H1 (cell line): ENCODE measurements around the gene NTMT1. TPM values are rescaled to one million over a fixed set of nuclear protein-coding genes. Genes with fewer than 3 reads are reported as not detected.
A peak's percentile ranks its signal among the peaks of the same experiment; 100 is the strongest.

Source experiments
- CTCF ChIA-PET: fragments of 300-600 bp; sonication (Branson Sonifier 250); formaldehyde crosslinking; loops from one replicate; lab custom pipeline; 2021; ENCODE audit not compliant: partially characterized antibody; lab: Charles Lee
- POLR2A ChIA-PET: fragments of 300-600 bp; sonication (Branson Sonifier 250); formaldehyde crosslinking; loops from one replicate; lab custom pipeline; 2021; ENCODE audit warnings: inconsistent platforms; ENCODE audit not compliant: partially characterized antibody; lab: Charles Lee
- DNase-seq, 2 experiments: peaks; one replicate each; pipeline versions ENCODE4 v3.0.0 to v3.0.0-alpha.2; 2010 to 2022; ENCODE audit warnings: low spot score in 2 of 2, low read depth in 1 of 2, mixed read lengths in 1 of 2
- FAIRE-seq: peaks from 2 replicates; lab custom pipeline; 2011; peaks lifted over from hg19 to GRCh38; lab: Jason Lieb, UNC
- H2AFZ ChIP-seq: 2 replicates; pipeline ENCODE4 v1.8.1; 2012; ENCODE audit warnings: low read length, inconsistent platforms
- H2AK5ac ChIP-seq: 2 replicates; pipeline ENCODE4 v1.6.1; 2013; ENCODE audit warnings: low read depth, low read length
- H2BK120ac ChIP-seq: replicated peaks from 2 replicates; pipeline ENCODE3; 2013; ENCODE audit warnings: low read depth, low read length, inconsistent platforms
- H2BK12ac ChIP-seq: 2 replicates; pipeline ENCODE4 v1.6.1; 2013; ENCODE audit warnings: low read depth, low read length
- H2BK15ac ChIP-seq: 2 replicates; pipeline ENCODE4 v1.6.1; 2013; ENCODE audit warnings: low read length
- H2BK20ac ChIP-seq: 2 replicates; pipeline ENCODE4 v1.6.1; 2013; ENCODE audit warnings: low read length
- H2BK5ac ChIP-seq: 2 replicates; pipeline ENCODE4 v1.6.1; 2013; ENCODE audit warnings: low read depth, low read length
- H3K14ac ChIP-seq: 2 replicates; pipeline ENCODE4 v1.6.1; 2013; ENCODE audit warnings: inconsistent platforms; ENCODE audit not compliant: insufficient read length
- H3K18ac ChIP-seq: 2 replicates; pipeline ENCODE4 v1.6.1; 2013; ENCODE audit warnings: low read length; ENCODE audit errors: extremely low read depth
- H3K23ac ChIP-seq: 2 replicates; pipeline ENCODE4 v1.6.1; 2013; ENCODE audit warnings: inconsistent platforms; ENCODE audit not compliant: insufficient read length
- H3K23me2 ChIP-seq: 2 replicates; pipeline ENCODE4 v1.6.1; 2013; ENCODE audit warnings: low read depth, low read length
- H3K27ac ChIP-seq: 2 replicates; pipeline ENCODE4 v1.6.1; 2011; ENCODE audit warnings: low read depth, low read length, inconsistent platforms
- H3K27me3 ChIP-seq, 4 experiments: replicated peaks in 1 of 4; 1 replicate in 1 of 4; 2 replicates in 3 of 4; pipeline versions ENCODE4 v1.6.1 to v1.8.1; 2011 to 2013; ENCODE audit warnings: low read length in 3 of 4, mild to moderate bottlenecking in 3 of 4, inconsistent platforms in 2 of 4, mixed read lengths in 2 of 4, moderate library complexity in 1 of 4; ENCODE audit not compliant: control insufficient read depth in 3 of 4, insufficient read depth in 3 of 4; ENCODE audit errors: extremely low read depth in 1 of 4
- H3K36me3 ChIP-seq, 4 experiments: 2 replicates each; pipeline versions ENCODE4 v1.6.1 to v1.8.1; 2011 to 2013; ENCODE audit warnings: mild to moderate bottlenecking in 4 of 4, low read length in 3 of 4, moderate library complexity in 2 of 4, control low read depth in 1 of 4, inconsistent platforms in 1 of 4; ENCODE audit not compliant: insufficient read depth in 4 of 4, control insufficient read depth in 2 of 4
- H3K4ac ChIP-seq: replicated peaks from 2 replicates; pipeline ENCODE3; 2013; ENCODE audit warnings: low read length, low read depth, mixed read lengths, inconsistent platforms; ENCODE audit not compliant: insufficient read length
- H3K4me1 ChIP-seq, 4 experiments: replicated peaks in 1 of 4; 1 replicate in 1 of 4; 2 replicates in 3 of 4; pipeline versions ENCODE4 v1.6.1 to v1.8.1; 2011 to 2013; ENCODE audit warnings: low read length in 3 of 4, inconsistent platforms in 2 of 4, mixed read lengths in 1 of 4; ENCODE audit not compliant: insufficient read depth in 4 of 4, control insufficient read depth in 3 of 4
- H3K4me2 ChIP-seq, 2 experiments: 2 replicates each; pipeline versions ENCODE4 v1.6.1 to v1.8.1; 2011 to 2013; ENCODE audit warnings: low read depth in 2 of 2, low read length in 2 of 2, control low read depth in 1 of 2, inconsistent platforms in 1 of 2, mild to moderate bottlenecking in 1 of 2; ENCODE audit not compliant: insufficient read depth in 1 of 2
- H3K4me3 ChIP-seq, 4 experiments: fragments of 200-600, 300-600 bp in 1 of 4; sonication (generic), shearing (Covaris generic), sonication (Bioruptor Twin) in 1 of 4; 2 replicates each; pipeline versions ENCODE4 v1.5.1 to v1.8.1; 2011 to 2016; ENCODE audit warnings: low read length in 4 of 4, low read depth in 3 of 4, control low read depth in 2 of 4, inconsistent platforms in 2 of 4, mild to moderate bottlenecking in 2 of 4, mixed read lengths in 1 of 4, moderate library complexity in 1 of 4; ENCODE audit not compliant: insufficient read depth in 2 of 4; ENCODE audit errors: extremely low read depth in 1 of 4
- H3K56ac ChIP-seq: replicated peaks from 2 replicates; pipeline ENCODE3; 2013; ENCODE audit warnings: low read depth, mild to moderate bottlenecking, mixed read lengths, low read length, inconsistent platforms; ENCODE audit not compliant: insufficient read length
- H3K79me1 ChIP-seq: 2 replicates; pipeline ENCODE4 v1.6.1; 2013; ENCODE audit warnings: low read depth, low read length, control low read depth
- H3K79me2 ChIP-seq, 2 experiments: 2 replicates each; pipeline versions ENCODE4 v1.6.1 to v1.8.1; 2012 to 2013; ENCODE audit warnings: low read length in 2 of 2, mild to moderate bottlenecking in 2 of 2, inconsistent platforms in 1 of 2; ENCODE audit not compliant: insufficient read depth in 2 of 2, control insufficient read depth in 1 of 2
- H3K9ac ChIP-seq, 4 experiments: replicated peaks in 1 of 4; 1 replicate in 1 of 4; 2 replicates in 3 of 4; pipeline versions ENCODE4 v1.6.1 to v1.8.1; 2011 to 2013; ENCODE audit warnings: low read depth in 3 of 4, low read length in 3 of 4, control low read depth in 2 of 4, mild to moderate bottlenecking in 2 of 4, moderate library complexity in 2 of 4, inconsistent platforms in 1 of 4; ENCODE audit errors: extremely low read depth in 1 of 4
- H3K9me3 ChIP-seq, 2 experiments: 2 replicates each; pipeline versions ENCODE4 v1.6.1 to v1.8.1; 2012 to 2013; ENCODE audit warnings: mild to moderate bottlenecking in 2 of 2, moderate library complexity in 2 of 2, control low read depth in 1 of 2, inconsistent platforms in 1 of 2, low read depth in 1 of 2, low read length in 1 of 2, mixed read lengths in 1 of 2; ENCODE audit not compliant: insufficient read depth in 2 of 2
- H4K20me1 ChIP-seq, 2 experiments: replicated peaks in 1 of 2; 2 replicates each; pipeline versions ENCODE3 to v1.8.1; 2011 to 2013; ENCODE audit warnings: inconsistent platforms in 2 of 2, low read length in 2 of 2, mild to moderate bottlenecking in 1 of 2; ENCODE audit not compliant: insufficient read depth in 2 of 2, control insufficient read depth in 1 of 2
- H4K5ac ChIP-seq: 2 replicates; pipeline ENCODE4 v1.6.1; 2013; ENCODE audit warnings: low read length, low read depth, mixed read lengths, inconsistent platforms; ENCODE audit not compliant: insufficient read length
- H4K8ac ChIP-seq: 2 replicates; pipeline ENCODE4 v1.8.0; 2013; ENCODE audit warnings: mild to moderate bottlenecking, moderate library complexity, low read length, inconsistent platforms; ENCODE audit not compliant: insufficient read depth; ENCODE audit errors: extremely low read depth
- H4K91ac ChIP-seq: replicated peaks from 2 replicates; pipeline ENCODE3; 2013; ENCODE audit warnings: low read length, mixed read lengths, inconsistent platforms; ENCODE audit not compliant: insufficient read length
- ASH2L ChIP-seq: fragments of 200-600, 300-600 bp; sonication (generic); IDR thresholded peaks from one replicate; pipeline ENCODE4 v1.7.1; 2017; ENCODE audit warnings: low read length
- BACH1 ChIP-seq: IDR thresholded peaks from 2 replicates; pipeline ENCODE4 v1.6.1; 2012; ENCODE audit warnings: low read length, improper control_type of control experiment
- CREB1 ChIP-seq: IDR thresholded peaks from 2 replicates; pipeline ENCODE4 v1.6.1; 2012; ENCODE audit warnings: inconsistent platforms
- CTBP2 ChIP-seq: IDR thresholded peaks from 2 replicates; pipeline ENCODE4 v1.7.0; 2011; ENCODE audit warnings: borderline replicate concordance, mild to moderate bottlenecking, moderate library complexity, mixed read lengths, low read length; ENCODE audit not compliant: insufficient read depth, insufficient read length
- FOSL1 ChIP-seq: IDR thresholded peaks from 2 replicates; pipeline ENCODE4 v1.6.1; 2011; ENCODE audit warnings: mild to moderate bottlenecking, low read depth, low read length, moderate library complexity; ENCODE audit not compliant: insufficient read depth
- KDM4A ChIP-seq: IDR thresholded peaks from one replicate; pipeline ENCODE4 v1.7.1; 2012; ENCODE audit warnings: low read depth, mild to moderate bottlenecking, moderate library complexity, low read length, inconsistent platforms; ENCODE audit not compliant: severe bottlenecking
- POU5F1 ChIP-seq: IDR thresholded peaks from 2 replicates; pipeline ENCODE4 v1.6.1; 2011; ENCODE audit warnings: low read depth, mild to moderate bottlenecking, low read length, moderate library complexity
- RBBP5 ChIP-seq: IDR thresholded peaks from 2 replicates; pipeline ENCODE4 v1.7.1; 2012; ENCODE audit warnings: low read depth, mild to moderate bottlenecking, inconsistent platforms, low read length, moderate library complexity, borderline replicate concordance
- SP4 ChIP-seq: IDR thresholded peaks from 2 replicates; pipeline ENCODE4 v1.6.1; 2012; ENCODE audit warnings: low read length, inconsistent platforms
- TBP ChIP-seq: IDR thresholded peaks from 2 replicates; pipeline ENCODE4 v1.6.1; 2011; ENCODE audit warnings: low read depth, low read length, improper control_type of control experiment
- WGBS, 2 experiments: shearing (Covaris generic) in 1 of 2; methylation state at CpG; one replicate each; pipeline versions ENCODE4 v1.1.6 to v1.1.7; 2013 to 2015; ENCODE audit warnings: low lambda C conversion rate in 2 of 2, mixed read lengths in 2 of 2, inconsistent platforms in 1 of 2, low coverage in 1 of 2, missing lambda C conversion rate in 1 of 2; ENCODE audit not compliant: insufficient replicate concordance in 2 of 2, insufficient coverage in 1 of 2, insufficient read length in 1 of 2; ENCODE audit errors: extremely low coverage in 1 of 2, missing lambda C conversion rate in 1 of 2; 5-methylcytosine and 5-hydroxymethylcytosine counted together
- polyA plus RNA-seq, 7 experiments: library from polyadenylated mRNA; depleted of rRNA in 3 of 7; stranded (reverse) in 5 of 7; unstranded in 2 of 7; fragments of >200 nt in 5 of 7; fragments of 200-250 nt in 2 of 7; gene quantifications; 1 replicate in 5 of 7; 2 replicates in 1 of 7; 4 replicates in 1 of 7; pipeline versions ENCODE4 v1.2.1 to v1.2.3, GENCODE V29; 2011 to 2013; ENCODE audit warnings: missing spikeins in 2 of 7, mixed read lengths in 2 of 7
- total RNA-seq: library from RNA; stranded (reverse); fragmentation: NEBNext Ultra II Directional; extraction: Animal tissue kit (Norgen Biotek cat#: 25700); gene quantifications from 2 replicates; pipeline ENCODE4 v1.2.1, GENCODE V29; 2021

Gene NTMT1
- total and polyA plus RNA-seq, 2 of the 8 experiments (the other 6 are each of a cell fraction or from before 2014, with no cell fraction given) = 66.8 to 70.2 TPM

DNA sequence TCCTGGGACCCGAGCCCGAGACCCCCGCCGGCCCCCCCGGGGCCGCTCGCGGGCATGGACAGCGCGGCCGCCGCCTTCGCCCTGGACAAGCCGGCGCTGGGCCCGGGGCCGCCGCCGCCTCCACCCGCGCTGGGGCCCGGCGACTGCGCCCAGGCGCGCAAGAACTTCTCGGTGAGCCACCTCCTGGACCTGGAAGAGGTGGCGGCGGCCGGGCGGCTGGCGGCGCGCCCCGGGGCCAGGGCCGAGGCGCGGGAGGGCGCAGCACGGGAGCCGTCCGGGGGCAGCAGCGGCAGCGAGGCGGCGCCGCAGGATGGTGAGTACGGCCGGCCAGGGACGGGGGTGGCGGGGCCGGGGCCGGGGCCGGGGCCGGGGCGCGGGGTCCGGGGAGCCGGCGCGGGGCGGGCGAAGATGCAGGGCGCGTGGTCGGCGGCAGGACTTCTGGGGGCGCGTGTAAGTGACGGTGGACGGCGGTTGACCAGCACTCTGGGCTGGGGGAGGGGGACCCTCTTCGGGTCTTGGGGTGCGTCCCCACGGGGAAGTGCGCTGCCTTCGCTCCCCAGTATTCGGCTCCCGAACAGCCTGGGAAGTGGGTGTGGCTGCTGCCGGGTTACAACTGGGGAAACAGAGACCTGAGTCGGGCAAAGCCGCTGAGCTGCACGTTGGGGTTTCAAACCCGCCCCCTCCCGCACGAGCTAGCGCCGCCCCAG is 40.0 kb downstream of the NTMT1 start:
- Histone ChIP-seq H3K27ac (no peak overlapping the region), H3K79me2 (no peaks in the 10 kb centered on the region), H2BK15ac (no peak overlapping the region), H3K9me3 (no peaks in the 10 kb centered on the region), H2AFZ (no peak overlapping the region; the same call in 1 of the 2 replicates), H3K23ac (no peak overlapping the region), H4K5ac (no peak overlapping the region), H3K27me3 (peaks cover 9 to 30% (median 21%) of the 10 kb centered on the region in 4 experiments), H3K18ac (no peak overlapping the region), H4K91ac (no peak overlapping the region), H2BK5ac (no peak overlapping the region), H2BK12ac (peak overlapping the region; percentile 50; the same call in 1 of the 2 replicates), H2AK5ac (no peak overlapping the region), H3K79me1 (no peaks in the 10 kb centered on the region), H3K36me3 (no peaks in the 10 kb centered on the region), H3K56ac (no peak overlapping the region), H3K14ac (no peak overlapping the region), H3K4me3 (peak overlapping the region; percentile 32 to 77 (median 40)), H3K4me2 (peak overlapping the region; percentile 52 to 72), H3K4me1 (peaks cover 0 to 9% (median 4%) of the 10 kb centered on the region in 4 experiments; a peak in 6 of 7 replicates), H3K23me2 (peaks cover 9% of the 10 kb centered on the region; the same call in 1 of the 2 replicates), H2BK20ac (no peak overlapping the region), H4K20me1 (no peaks in the 10 kb centered on the region), H2BK120ac (no peak overlapping the region), H4K8ac (no peak overlapping the region; the same call in 1 of the 2 replicates), H3K4ac (no peak overlapping the region), H3K9ac (peak overlapping the region in 1 of 4 experiments; percentile 34; a peak in 2 of 7 replicates)
- 1% methylated on average over 16 of the region's 88 CpGs; no CpG with 5 or more reads in 1 of the 2 experiments for WGBS, 2 experiments
- no peak for FAIRE-seq
- ChIA-PET CTCF (interaction anchor here (1.2 to 2.9 kb wide), 2 partner anchors 10 to 11 kb away, joined by 5 to 7 read pairs; no protein-coding TSS in a partner anchor), POLR2A (interaction anchor here (0.8 to 3.0 kb wide), 4 partner anchors 9 to 47 kb away, joined by 3 to 6 read pairs (median 4); no protein-coding TSS in a partner anchor)
- DNase-seq = peak in 1 of 2 experiments; percentile 65
- TF ChIP-seq FOSL1 = no peak
- TF ChIP-seq BACH1 = no peak
- 0 out of 2 replicates have a peak, but pooled peaks have one; percentile 42 for TF ChIP-seq RBBP5
- no peak for TF ChIP-seq POU5F1
- no peak for TF ChIP-seq TBP
- no peak for TF ChIP-seq CTBP2
- TF ChIP-seq CREB1 = peak; percentile 55; the same call in 1 of the 2 replicates
- TF ChIP-seq ASH2L = no peak
- TF ChIP-seq KDM4A = peak; percentile 70
- TF ChIP-seq SP4 = no peak
